Effector memory CD8-positive, alpha-beta T cell (primary cell): ENCODE results near the gene ALDOB.

ENCODE experiments used
- ATAC-seq: fragments of 150-1000 bp; cut with Tn5 transposase; replicated peaks from 2 replicates; pipeline ENCODE4 v1.10.0; 2021; ENCODE audit warnings: mild to moderate bottlenecking, moderate library complexity
- DNase-seq, 3 experiments: peaks; one replicate each; pipeline ENCODE4 v3.0.0; 2021
- H3K27ac Mint-ChIP-seq, 2 donors: one replicate each; pipeline ENCODE4 v1.8.0; 2022; ENCODE audit warnings: mild to moderate bottlenecking in 2 of 2, mixed read lengths in 2 of 2, moderate library complexity in 2 of 2
- H3K27me3 Mint-ChIP-seq, 2 donors: one replicate each; pipeline ENCODE4 v1.8.0; 2022; ENCODE audit warnings: mixed read lengths in 2 of 2
- H3K36me3 Mint-ChIP-seq: one replicate; pipeline ENCODE4 v1.8.0; 2022; ENCODE audit warnings: mild to moderate bottlenecking, moderate library complexity, mixed read lengths; ENCODE audit not compliant: insufficient read depth
- H3K4me1 Mint-ChIP-seq, 2 donors: one replicate each; pipeline ENCODE4 v1.8.0; 2022; ENCODE audit warnings: low read depth in 2 of 2, mixed read lengths in 2 of 2
- H3K4me3 Mint-ChIP-seq, 2 donors: one replicate each; pipeline ENCODE4 v1.8.0; 2022; ENCODE audit warnings: mild to moderate bottlenecking in 2 of 2, mixed read lengths in 2 of 2, moderate library complexity in 2 of 2
- H3K9me3 Mint-ChIP-seq, 2 donors: one replicate each; pipeline ENCODE4 v1.8.0; 2022; ENCODE audit warnings: mixed read lengths in 2 of 2
- total RNA-seq, 9 experiments: gene quantifications; one replicate each; lab custom pipeline; 2026; lab: John Stamatoyannopoulos, UW

ALDOB gene
- total RNA-seq = 0 to 0.17 (median 0) reads per million in 9 experiments

GRCh38 chr9:101435601-101436079 lies at the start of gene ALDOB:
Gene ALDOB, minus strand, starts transcription at chr9:101435774. Its CDS starts 4,887 bp downstream, at chr9:101430887.
- Mint-ChIP-seq H3K27me3 (peaks cover 42 to 59% of the 10 kb centered on the region in 2 donors), H3K27ac (no peak within 1 kb of the TSS), H3K36me3 (no peaks in the 10 kb centered on the region), H3K4me3 (no peak within 1 kb of the TSS), H3K9me3 (no peaks in the 10 kb centered on the region), H3K4me1 (no peaks in the 10 kb centered on the region)
- no peak for ATAC-seq
- DNase-seq = no peak

DNA sequence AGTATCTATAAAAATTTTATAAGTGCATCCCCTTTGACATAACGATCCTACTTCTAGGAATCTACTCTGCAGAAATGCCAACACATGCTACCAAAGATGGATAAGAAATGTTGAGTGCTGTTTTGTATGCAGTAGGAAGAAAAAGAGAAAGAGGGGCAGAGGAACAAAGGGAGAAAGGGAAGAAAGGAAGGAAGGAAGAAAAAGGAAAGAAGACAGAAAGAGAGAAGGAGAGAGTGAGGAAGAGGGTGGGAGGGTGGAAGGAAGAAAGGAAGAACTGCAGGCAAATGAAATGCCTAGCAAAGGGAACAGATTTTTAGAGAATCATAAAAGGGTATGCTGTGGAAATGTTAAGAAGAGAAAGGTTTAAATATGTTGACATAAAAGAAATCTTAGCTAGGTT lies 48.5 kb upstream of the ALDOB start:
- no peak overlapping the region for H3K4me3 Mint-ChIP-seq
- H3K36me3 Mint-ChIP-seq = no peaks in the 10 kb centered on the region
- no peak overlapping the region for H3K27ac Mint-ChIP-seq
- H3K9me3 Mint-ChIP-seq = no peaks in the 10 kb centered on the region
- ATAC-seq (no peak), DNase-seq (no peak)
- H3K4me1 Mint-ChIP-seq = no peaks in the 10 kb centered on the region
- peaks cover 52 to 54% of the 10 kb centered on the region in 2 donors for H3K27me3 Mint-ChIP-seq

GRCh38 chr9:101481261-101481660 lies 45.7 kb upstream of the ALDOB start:
- Mint-ChIP-seq H3K4me1 (no peaks in the 10 kb centered on the region), H3K36me3 (no peaks in the 10 kb centered on the region), H3K4me3 (no peak overlapping the region)

DNA sequence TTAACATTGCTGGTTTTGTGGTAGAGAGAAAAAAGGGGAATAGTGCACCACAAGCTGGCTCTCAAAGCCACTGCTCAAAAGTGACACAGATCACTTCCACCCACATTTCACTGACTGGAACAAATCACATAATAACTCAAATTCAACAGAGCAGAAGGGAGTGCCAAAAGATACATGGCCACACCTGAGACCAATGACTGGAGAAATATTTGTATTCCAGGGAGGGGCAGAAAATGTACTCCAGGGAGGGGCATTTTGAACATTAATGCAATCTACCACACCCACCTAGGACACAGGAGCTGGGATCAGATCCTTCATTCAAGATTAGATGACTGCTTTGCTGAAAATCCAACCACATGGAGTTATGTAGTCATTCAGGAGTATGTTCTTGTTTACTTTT lies 44.8 kb upstream of the ALDOB start:
- DNase-seq (no peak), ATAC-seq (no peak)
- Mint-ChIP-seq H3K9me3 (no peaks in the 10 kb centered on the region), H3K4me1 (no peaks in the 10 kb centered on the region), H3K27ac (no peak overlapping the region), H3K27me3 (peaks cover 39 to 40% of the 10 kb centered on the region in 2 donors), H3K36me3 (no peaks in the 10 kb centered on the region), H3K4me3 (no peak overlapping the region)

More at GRCh38 chr9:101481261-101481660, 45.7 kb upstream of the ALDOB start:
- no peaks in the 10 kb centered on the region for H3K9me3 Mint-ChIP-seq
- DNase-seq (no peak), ATAC-seq (no peak)
- peaks cover 41 to 48% of the 10 kb centered on the region in 2 donors for H3K27me3 Mint-ChIP-seq
- H3K27ac Mint-ChIP-seq = no peak overlapping the region

- Mint-ChIP-seq H3K9me3 (no peaks in the 10 kb centered on the region), H3K4me1 (no peaks in the 10 kb centered on the region), H3K4me3 (no peak overlapping the region), H3K36me3 (no peaks in the 10 kb centered on the region), H3K27ac (no peak overlapping the region), H3K27me3 (peaks cover 45% of the 10 kb centered on the region in 2 donors)
- no peak for DNase-seq
- ATAC-seq = no peak
These were observed 43.9 kb upstream of the ALDOB start for GRCh38 chr9:101479338-101480030.

GRCh38 chr9:101478906-101479305 lies 43.3 kb upstream of the ALDOB start:
- Mint-ChIP-seq H3K36me3 (no peaks in the 10 kb centered on the region), H3K27me3 (peaks cover 45% of the 10 kb centered on the region in 2 donors), H3K9me3 (no peaks in the 10 kb centered on the region), H3K4me3 (no peak overlapping the region), H3K4me1 (no peaks in the 10 kb centered on the region), H3K27ac (no peak overlapping the region)
- DNase-seq (no peak), ATAC-seq (no peak)

DNA sequence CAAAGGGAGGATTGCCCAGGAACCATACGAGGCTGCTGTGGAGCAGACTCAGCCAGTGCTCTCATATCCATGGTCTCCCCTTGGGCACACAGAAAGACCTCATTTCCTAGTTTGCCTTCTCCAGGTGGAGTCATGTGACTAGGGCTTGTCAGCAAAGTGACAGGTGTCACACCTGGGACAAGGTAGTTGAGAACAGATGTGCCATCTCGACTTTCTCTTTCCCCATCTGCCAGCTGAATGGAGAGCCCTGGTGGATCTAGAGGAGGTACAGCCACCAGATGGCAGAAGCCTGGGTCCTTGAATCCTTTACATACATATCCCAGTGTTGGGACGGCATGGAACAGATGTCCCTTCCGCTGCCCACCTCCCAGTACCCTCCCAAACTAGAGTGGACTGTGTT lies 42.9 kb upstream of the ALDOB start:
- no peaks in the 10 kb centered on the region for H3K4me1 Mint-ChIP-seq
- H3K36me3 Mint-ChIP-seq = no peaks in the 10 kb centered on the region
- H3K9me3 Mint-ChIP-seq = no peaks in the 10 kb centered on the region
- H3K4me3 Mint-ChIP-seq = no peak overlapping the region
- DNase-seq (no peak), ATAC-seq (no peak)
- peaks cover 45 to 47% of the 10 kb centered on the region in 2 donors for H3K27me3 Mint-ChIP-seq
- no peak overlapping the region for H3K27ac Mint-ChIP-seq

- Mint-ChIP-seq H3K4me1 (no peaks in the 10 kb centered on the region), H3K4me3 (no peak overlapping the region), H3K27me3 (peaks cover 46 to 49% of the 10 kb centered on the region in 2 donors), H3K36me3 (no peaks in the 10 kb centered on the region), H3K9me3 (no peaks in the 10 kb centered on the region), H3K27ac (no peak overlapping the region)
- no peak for DNase-seq
- ATAC-seq = no peak
These were observed 42.2 kb upstream of the ALDOB start for GRCh38 chr9:101477736-101478135.

DNA sequence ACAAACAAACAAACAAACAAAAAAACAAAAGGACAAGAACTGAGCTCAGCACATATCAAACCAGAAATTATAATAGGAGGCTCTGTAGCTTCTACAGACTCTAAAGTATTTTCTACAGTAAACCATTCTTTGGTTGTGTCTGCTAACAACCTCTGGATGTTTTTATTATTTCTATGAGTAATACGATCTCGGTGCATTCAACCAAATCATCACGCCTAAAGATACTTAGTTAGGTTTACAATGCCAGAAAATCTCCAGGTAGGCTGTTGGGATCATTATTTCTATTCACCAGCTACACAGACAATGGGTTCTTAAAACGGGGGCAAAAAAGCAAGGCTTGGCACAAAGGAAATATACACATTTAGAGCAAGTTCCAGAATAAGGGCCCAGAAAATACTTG lies 41.6 kb upstream of the ALDOB start:
- DNase-seq (no peak), ATAC-seq (no peak)
- Mint-ChIP-seq H3K27ac (no peak overlapping the region), H3K9me3 (no peaks in the 10 kb centered on the region), H3K36me3 (no peaks in the 10 kb centered on the region), H3K4me3 (no peak overlapping the region), H3K27me3 (peaks cover 47 to 49% of the 10 kb centered on the region in 2 donors), H3K4me1 (no peaks in the 10 kb centered on the region)

DNA sequence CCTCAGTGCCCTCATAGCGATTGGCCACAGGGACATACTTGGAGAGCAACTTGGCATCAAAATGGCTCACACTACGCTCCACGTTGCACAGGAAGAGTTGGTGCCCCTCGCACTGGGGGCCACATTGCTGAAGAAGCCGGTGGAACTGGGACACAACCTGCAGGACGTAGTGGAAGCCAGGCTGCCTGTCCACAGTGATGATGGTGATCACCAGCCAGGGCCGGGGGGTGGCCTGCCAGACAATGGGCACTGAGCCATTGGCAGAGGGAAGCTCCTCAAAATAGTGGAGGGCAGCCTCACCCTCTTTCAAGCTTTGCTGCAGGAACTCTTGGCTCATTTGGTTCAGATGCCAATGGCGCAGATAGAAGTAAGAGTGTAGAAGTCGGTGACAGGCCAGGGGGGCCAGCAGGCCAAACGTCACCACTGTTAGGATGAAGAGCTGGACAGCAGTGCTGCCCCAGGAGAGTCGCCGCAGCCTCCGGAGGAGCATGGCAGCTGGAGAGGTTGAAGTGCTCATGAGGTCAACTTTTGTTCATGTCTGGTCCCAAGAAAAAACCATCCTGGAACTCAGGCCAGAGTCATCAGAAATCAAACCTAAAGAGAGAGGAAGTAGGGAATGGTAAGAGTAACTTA lies 41.1 kb upstream of the ALDOB start:
- no peaks in the 10 kb centered on the region for H3K9me3 Mint-ChIP-seq
- no peaks in the 10 kb centered on the region for H3K36me3 Mint-ChIP-seq
- H3K4me3 Mint-ChIP-seq = no peak overlapping the region
- DNase-seq (no peak), ATAC-seq (no peak)
- peaks cover 49 to 52% of the 10 kb centered on the region in 2 donors for H3K27me3 Mint-ChIP-seq
- H3K27ac Mint-ChIP-seq = no peak overlapping the region
- H3K4me1 Mint-ChIP-seq = no peaks in the 10 kb centered on the region

DNA sequence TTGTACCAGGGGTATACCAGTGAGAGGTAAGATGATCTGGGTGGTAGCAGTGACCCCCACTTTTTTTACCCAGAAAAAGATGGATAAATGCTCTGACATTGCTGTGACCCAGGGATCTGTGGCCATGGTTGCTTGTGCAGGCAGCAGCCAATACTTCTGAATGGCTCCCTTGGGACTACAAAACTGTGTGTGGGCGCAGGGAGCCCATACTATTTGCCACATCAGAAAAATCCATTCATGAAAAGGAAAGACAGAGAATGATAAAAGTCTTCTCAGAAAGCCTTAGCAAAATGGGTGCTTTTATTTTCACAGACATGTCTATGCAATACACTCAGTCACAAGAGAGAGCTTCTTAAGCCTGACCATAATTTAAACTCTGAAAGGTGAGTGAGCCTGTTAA lies 37.3 kb upstream of the ALDOB start:
- H3K27ac Mint-ChIP-seq = no peak overlapping the region
- ATAC-seq = no peak

GRCh38 chr9:101470929-101471328 lies 35.4 kb upstream of the ALDOB start:
- H3K27ac Mint-ChIP-seq = no peak overlapping the region
- H3K27me3 Mint-ChIP-seq = peaks cover 67 to 77% of the 10 kb centered on the region in 2 donors
- H3K4me1 Mint-ChIP-seq = no peaks in the 10 kb centered on the region
- no peaks in the 10 kb centered on the region for H3K36me3 Mint-ChIP-seq
- no peak for DNase-seq
- no peak overlapping the region for H3K4me3 Mint-ChIP-seq
- H3K9me3 Mint-ChIP-seq = no peaks in the 10 kb centered on the region
- ATAC-seq = no peak

More for the DNA sequence above, 37.3 kb upstream of the ALDOB start:
- Mint-ChIP-seq H3K9me3 (no peaks in the 10 kb centered on the region), H3K27me3 (peaks cover 69 to 71% of the 10 kb centered on the region in 2 donors), H3K4me1 (no peaks in the 10 kb centered on the region), H3K36me3 (no peaks in the 10 kb centered on the region), H3K4me3 (no peak overlapping the region)
- DNase-seq = no peak

GRCh38 chr9:101470021-101470420 lies 34.4 kb upstream of the ALDOB start:
- H3K4me3 Mint-ChIP-seq = no peak overlapping the region
- H3K36me3 Mint-ChIP-seq = no peaks in the 10 kb centered on the region
- peaks cover 68 to 77% of the 10 kb centered on the region in 2 donors for H3K27me3 Mint-ChIP-seq
- no peak for DNase-seq
- no peak for ATAC-seq
- H3K27ac Mint-ChIP-seq = no peak overlapping the region
- no peaks in the 10 kb centered on the region for H3K9me3 Mint-ChIP-seq
- H3K4me1 Mint-ChIP-seq = no peaks in the 10 kb centered on the region

DNA sequence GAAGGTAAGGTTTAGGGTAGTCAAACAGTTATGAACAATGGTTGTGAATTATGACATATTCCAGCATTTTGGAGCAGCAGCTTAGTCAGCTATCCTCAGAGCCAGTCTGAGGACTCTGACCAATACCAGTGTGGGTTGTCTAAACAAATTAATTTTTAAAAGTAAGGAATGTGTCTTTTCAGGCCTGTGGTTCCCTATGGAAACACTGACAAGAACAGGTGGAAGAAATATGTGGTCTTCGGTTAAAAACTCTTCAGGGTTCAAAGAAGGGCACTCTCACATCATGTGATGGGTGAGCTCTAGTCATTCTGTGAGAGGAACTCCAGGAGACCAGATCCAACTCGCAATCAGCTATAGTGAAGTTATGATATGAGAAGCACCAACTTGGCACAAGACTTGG lies 33.5 kb upstream of the ALDOB start:
- DNase-seq = no peak
- no peaks in the 10 kb centered on the region for H3K4me1 Mint-ChIP-seq
- no peaks in the 10 kb centered on the region for H3K9me3 Mint-ChIP-seq
- H3K27ac Mint-ChIP-seq = no peak overlapping the region
- ATAC-seq = no peak
- peaks cover 75 to 77% of the 10 kb centered on the region in 2 donors for H3K27me3 Mint-ChIP-seq
- H3K36me3 Mint-ChIP-seq = no peaks in the 10 kb centered on the region
- H3K4me3 Mint-ChIP-seq = no peak overlapping the region
